Measurements from ENCODE around the gene SNX15. TPM values are rescaled to one million over a fixed set of nuclear protein-coding genes. Genes with fewer than 3 reads are reported as not detected.
A peak's percentile ranks its signal among the peaks of the same experiment; 100 is the strongest.
"Not testable (repeated sequence)": the region's sequence is repeated elsewhere in the genome, so short reads cannot be mapped to it uniquely, and the experiment has no call there.

Gene SNX15
- 10 to 100 TPM; 14.6 to 21.6 (median 17.3) TPM for total RNA-seq
- polyA plus RNA-seq: 10 to 100 TPM; 10.8 to 17.1 (median 11.6) TPM
- long read RNA-seq, donor 1, transcript SNX15-202 (8 exons, 1,939 nt): major isoform, 11 of 12 reads
- long read RNA-seq, donor 1, partial matches to known transcripts: 0 of 12 reads
- long read RNA-seq, donor 1, other reads (novel, unspliced or antisense): 0 of 12 reads
- long read RNA-seq, donor 2, transcript SNX15-202 (8 exons, 1,939 nt): major isoform, 8 of 8 reads
- long read RNA-seq, donor 2, partial matches to known transcripts: 0 of 8 reads
- long read RNA-seq, donor 2, other reads (novel, unspliced or antisense): 0 of 8 reads

GRCh38 chr11:65027213-65028067, at the start of gene SNX15:
TSS of gene SNX15 (plus strand) at chr11:65027439. CDS start at chr11:65027538, 99 bp downstream.
- peak within 1 kb of the TSS; percentile 55 to 76 (median 62) for H3K4me3 ChIP-seq
- peak; percentile 96 for DNase-seq
- peak within 1 kb of the TSS; percentile 88 to 95 (median 92) for H3K27ac ChIP-seq
- peak; percentile 86 to 94 (median 94) for TF ChIP-seq POLR2AphosphoS5 (IDR thresholded peaks at IDR 0.05)
- TF ChIP-seq POLR2A (IDR thresholded peaks at IDR 0.05): peak in 2 of 3 donors; percentile 28 to 37
- TF ChIP-seq, protein P1, sequence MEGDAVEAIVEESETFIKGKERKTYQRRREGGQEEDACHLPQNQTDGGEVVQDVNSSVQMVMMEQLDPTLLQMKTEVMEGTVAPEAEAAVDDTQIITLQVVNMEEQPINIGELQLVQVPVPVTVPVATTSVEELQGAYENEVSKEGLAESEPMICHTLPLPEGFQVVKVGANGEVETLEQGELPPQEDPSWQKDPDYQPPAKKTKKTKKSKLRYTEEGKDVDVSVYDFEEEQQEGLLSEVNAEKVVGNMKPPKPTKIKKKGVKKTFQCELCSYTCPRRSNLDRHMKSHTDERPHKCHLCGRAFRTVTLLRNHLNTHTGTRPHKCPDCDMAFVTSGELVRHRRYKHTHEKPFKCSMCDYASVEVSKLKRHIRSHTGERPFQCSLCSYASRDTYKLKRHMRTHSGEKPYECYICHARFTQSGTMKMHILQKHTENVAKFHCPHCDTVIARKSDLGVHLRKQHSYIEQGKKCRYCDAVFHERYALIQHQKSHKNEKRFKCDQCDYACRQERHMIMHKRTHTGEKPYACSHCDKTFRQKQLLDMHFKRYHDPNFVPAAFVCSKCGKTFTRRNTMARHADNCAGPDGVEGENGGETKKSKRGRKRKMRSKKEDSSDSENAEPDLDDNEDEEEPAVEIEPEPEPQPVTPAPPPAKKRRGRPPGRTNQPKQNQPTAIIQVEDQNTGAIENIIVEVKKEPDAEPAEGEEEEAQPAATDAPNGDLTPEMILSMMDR (IDR thresholded peaks at IDR 0.05 in 8 of 11, conservative IDR thresholded peaks at IDR 0.05 in 3 of 11): peak; percentile 69 to 96 (median 88)
- peaks cover 0 to 18% (median 7%) of the 10 kb centered on the region in 6 donors for H3K36me3 ChIP-seq
- no peaks in the 10 kb centered on the region for H3K27me3 ChIP-seq (replicated peaks in 1 of 7)
- H3K9me3 ChIP-seq: no peaks in the 10 kb centered on the region
- peaks cover 8 to 33% (median 21%) of the 10 kb centered on the region in 6 donors for H3K4me1 ChIP-seq
- intact Hi-C loops (cut with DNase I; ENCODE audit: low total_unique reads): no loop called here
- 1 to 2% (median 2%) methylated on average over 47 to 51 of the region's 51 CpGs for WGBS, 5 donors

DNA sequence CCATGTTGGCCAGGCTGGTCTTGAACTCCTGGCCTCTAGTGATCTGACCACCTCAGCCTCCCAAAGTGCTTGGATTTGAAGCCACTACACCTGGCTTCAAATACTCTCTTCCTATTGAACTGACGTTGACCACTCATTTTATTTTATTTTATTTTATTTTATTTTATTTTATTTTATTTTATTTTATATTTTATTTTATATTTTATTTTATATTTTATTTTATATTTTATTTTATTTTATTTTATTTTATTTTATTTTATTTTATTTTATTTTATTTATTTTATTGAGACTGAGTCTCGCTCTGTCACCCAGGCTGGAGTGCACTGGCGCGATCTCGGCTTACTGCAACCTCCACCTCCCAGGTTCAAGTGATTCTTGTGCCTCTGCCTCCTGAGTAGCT, 43.9 kb upstream of the SNX15 start:
- DNase-seq; H3K9me3 ChIP-seq; intact Hi-C loops (cut with DNase I; ENCODE audit: low total_unique reads); H3K36me3 ChIP-seq; H3K27me3 ChIP-seq (replicated peaks in 1 of 7); H3K4me3 ChIP-seq; H3K27ac ChIP-seq: not testable (repeated sequence)
- peaks cover 3 to 26% (median 13%) of the 10 kb centered on the region in 6 donors for H3K4me1 ChIP-seq
- WGBS, 5 donors: 79 to 95% (median 89%) methylated on average over 5 of the region's 5 CpGs

- intact Hi-C loops (cut with DNase I; ENCODE audit: low total_unique reads): no loop called here
- Histone ChIP-seq H3K27ac (peak overlapping the region in 7 of 8 donors; percentile 41 to 88 (median 82)), H3K4me1 (peaks cover 29 to 71% (median 56%) of the 10 kb centered on the region in 6 donors), H3K36me3 (peaks cover 0 to 45% (median 4%) of the 10 kb centered on the region in 6 donors), H3K27me3 (replicated peaks in 1 of 7) (no peaks in the 10 kb centered on the region), H3K9me3 (no peaks in the 10 kb centered on the region), H3K4me3 (no peak overlapping the region)
- DNase-seq: no peak
- WGBS, 5 donors: 79 to 89% (median 82%) methylated on average over 6 of the region's 6 CpGs
- TF ChIP-seq, protein P1 (IDR thresholded peaks at IDR 0.05 in 8 of 11, conservative IDR thresholded peaks at IDR 0.05 in 3 of 11): no peak
- TF ChIP-seq POLR2AphosphoS5 (IDR thresholded peaks at IDR 0.05): no peak
- TF ChIP-seq POLR2A (IDR thresholded peaks at IDR 0.05): no peak
These were observed 39.0 kb upstream of the SNX15 start for GRCh38 chr11:64987998-64988854.

- Histone ChIP-seq H3K36me3 (peaks cover 0 to 57% (median 4%) of the 10 kb centered on the region in 6 donors), H3K27me3 (replicated peaks in 1 of 7) (no peaks in the 10 kb centered on the region), H3K4me3 (peak overlapping the region in 7 of 8 donors; percentile 1 to 59 (median 25)), H3K4me1 (peaks cover 29 to 78% (median 61%) of the 10 kb centered on the region in 6 donors), H3K9me3 (no peaks in the 10 kb centered on the region), H3K27ac (peak overlapping the region; percentile 71 to 88 (median 78))
- intact Hi-C loops (cut with DNase I; ENCODE audit: low total_unique reads): no loop called here
- TF ChIP-seq POLR2A (IDR thresholded peaks at IDR 0.05): no peak
- TF ChIP-seq, protein P1 (IDR thresholded peaks at IDR 0.05 in 8 of 11, conservative IDR thresholded peaks at IDR 0.05 in 3 of 11): no peak
- no peak for TF ChIP-seq POLR2AphosphoS5 (IDR thresholded peaks at IDR 0.05)
- 77 to 83% (median 79%) methylated on average over 4 to 13 of the region's 13 CpGs for WGBS, 5 donors
- peak; percentile 78 for DNase-seq
These were observed 37.8 kb upstream of the SNX15 start for GRCh38 chr11:64989416-64989815.
